K562 (cell line): Measurements from ENCODE around the gene PSMB8. TPM values are rescaled to one million over a fixed set of nuclear protein-coding genes. Genes with fewer than 3 reads are reported as not detected.

ENCODE experiments used
- ATF4 ChIP-seq: fragments of 450-650 bp; formaldehyde crosslinking; IDR thresholded peaks from 2 replicates; pipeline ENCODE4 v1.4.0; 2022; ENCODE audit warnings: mild to moderate bottlenecking, moderate library complexity
- ETV5 ChIP-seq: sonication (generic); formaldehyde crosslinking; IDR thresholded peaks from 2 replicates; pipeline ENCODE4 v1.4.0; 2020; ENCODE audit warnings: low read depth, mild to moderate bottlenecking, missing genetic modification reagents
- FOXK1 ChIP-seq: sonication (generic); formaldehyde crosslinking; IDR thresholded peaks from 2 replicates; pipeline ENCODE4 v1.8.0; 2022; ENCODE audit warnings: missing genetic modification reagents, mild to moderate bottlenecking, borderline replicate concordance
- HDAC2 ChIP-seq: fragments of 450-650 bp; IDR thresholded peaks from 2 replicates; pipeline ENCODE4 v1.6.1; 2016; ENCODE audit warnings: mild to moderate bottlenecking
- LARP7 ChIP-seq: fragments of 450-650 bp; IDR thresholded peaks from 2 replicates; pipeline ENCODE4 v1.6.1; 2016
- NR2C2 ChIP-seq, 2 experiments: fragments of 200-800 bp in 1 of 2; sonication (Bioruptor generic) in 1 of 2; sonication (generic) in 1 of 2; formaldehyde crosslinking in 1 of 2; IDR thresholded peaks; 2 replicates each; pipeline versions ENCODE4 v1.6.1 to v1.8.0; 2016 to 2022; ENCODE audit warnings: mild to moderate bottlenecking in 1 of 2, missing compliant biosample characterization in 1 of 2, missing genetic modification characterization in 1 of 2, missing genetic modification reagents in 1 of 2
- NR4A1 ChIP-seq, 2 experiments: fragments of 250-450 bp in 1 of 2; fragments of 450-650 bp in 1 of 2; sonication (Bioruptor Pico) in 1 of 2; IDR thresholded peaks; 2 replicates each; pipeline versions ENCODE4 v1.4.0 to v1.6.1; 2016 to 2020; ENCODE audit warnings: mild to moderate bottlenecking in 2 of 2, missing compliant biosample characterization in 1 of 2, missing genetic modification characterization in 1 of 2, moderate library complexity in 1 of 2
- PHF8 ChIP-seq: fragments of 200-600 bp; sonication (generic); IDR thresholded peaks from 2 replicates; pipeline ENCODE4 v1.6.1; 2012; ENCODE audit warnings: mixed run types, mild to moderate bottlenecking, inconsistent platforms, low read length, moderate library complexity, borderline replicate concordance
- PTTG1 ChIP-seq: fragments of 450-650 bp; IDR thresholded peaks from 2 replicates; pipeline ENCODE4 v1.6.1; 2016; ENCODE audit warnings: low read depth, mild to moderate bottlenecking, missing genetic modification characterization, missing compliant biosample characterization
- TCF7 ChIP-seq: sonication (generic); IDR thresholded peaks from 2 replicates; pipeline ENCODE4 v1.6.1; 2016; ENCODE audit warnings: antibody characterized with exemption, borderline replicate concordance
- ZNF766 ChIP-seq: fragments of 200-800 bp; sonication (Bioruptor generic); conservative IDR thresholded peaks from 2 replicates; pipeline ENCODE4 v1.6.1; 2016; ENCODE audit warnings: missing genetic modification characterization, missing compliant biosample characterization
- polyA plus RNA-seq, 8 experiments: library from polyadenylated mRNA; depleted of rRNA in 4 of 8; stranded (reverse) in 5 of 8; unstranded in 3 of 8; fragments of >200 nt; fragmentation: Nextera tagmentation in 2 of 8; fragmentation: Illumina TruSeq in 1 of 8; extraction: Ambion mirVana in 2 of 8; extraction: Trizol in 1 of 8; gene quantifications; 2 replicates each; pipeline versions ENCODE4 v1.2.1 to v1.2.3, GENCODE V29; 2011 to 2014; ENCODE audit warnings: inconsistent platforms in 1 of 8, missing spikeins in 1 of 8
- total RNA-seq, 7 experiments: library from RNA; depleted of rRNA in 6 of 7; stranded (reverse); fragments of >200 nt in 6 of 7; fragmentation: Illumina TruSeq in 2 of 7; extraction: Trizol in 2 of 7; gene quantifications; 2 replicates each; pipeline versions ENCODE4 v1.2.1 to v1.2.3, GENCODE V29; 2011 to 2021; ENCODE audit warnings: low replicate concordance in 1 of 7
- TF ChIP-seq, protein P1 (sequence below): sonication (generic); formaldehyde crosslinking; IDR thresholded peaks from 2 replicates; pipeline ENCODE4 v1.8.1; 2023; ENCODE audit warnings: missing genetic modification reagents, mild to moderate bottlenecking, borderline replicate concordance

The PSMB8 gene
- total and polyA plus RNA-seq, 9 of the 15 experiments (the other 6 are each of a cell fraction or from before 2014, with no cell fraction given) = 0.71 to 4.0 (median 2.4) TPM

GRCh38 chr6:32838114-32838958, 5.5 kb downstream of the PSMB8 start, which contains the start of gene TAP2 (continued):
- TF ChIP-seq NR4A1 (CRISPR knock-in tag; IDR thresholded peaks at IDR 0.05) = no peak
- no peak for TF ChIP-seq NR4A1 (tag; IDR thresholded peaks at IDR 0.05)
- TF ChIP-seq ZNF766 = no peak
- TF ChIP-seq LARP7 = no peak
- TF ChIP-seq ETV5 (CRISPR knock-in tag) = no peak; the same call in 1 of the 2 replicates
- TF ChIP-seq, protein P1, sequence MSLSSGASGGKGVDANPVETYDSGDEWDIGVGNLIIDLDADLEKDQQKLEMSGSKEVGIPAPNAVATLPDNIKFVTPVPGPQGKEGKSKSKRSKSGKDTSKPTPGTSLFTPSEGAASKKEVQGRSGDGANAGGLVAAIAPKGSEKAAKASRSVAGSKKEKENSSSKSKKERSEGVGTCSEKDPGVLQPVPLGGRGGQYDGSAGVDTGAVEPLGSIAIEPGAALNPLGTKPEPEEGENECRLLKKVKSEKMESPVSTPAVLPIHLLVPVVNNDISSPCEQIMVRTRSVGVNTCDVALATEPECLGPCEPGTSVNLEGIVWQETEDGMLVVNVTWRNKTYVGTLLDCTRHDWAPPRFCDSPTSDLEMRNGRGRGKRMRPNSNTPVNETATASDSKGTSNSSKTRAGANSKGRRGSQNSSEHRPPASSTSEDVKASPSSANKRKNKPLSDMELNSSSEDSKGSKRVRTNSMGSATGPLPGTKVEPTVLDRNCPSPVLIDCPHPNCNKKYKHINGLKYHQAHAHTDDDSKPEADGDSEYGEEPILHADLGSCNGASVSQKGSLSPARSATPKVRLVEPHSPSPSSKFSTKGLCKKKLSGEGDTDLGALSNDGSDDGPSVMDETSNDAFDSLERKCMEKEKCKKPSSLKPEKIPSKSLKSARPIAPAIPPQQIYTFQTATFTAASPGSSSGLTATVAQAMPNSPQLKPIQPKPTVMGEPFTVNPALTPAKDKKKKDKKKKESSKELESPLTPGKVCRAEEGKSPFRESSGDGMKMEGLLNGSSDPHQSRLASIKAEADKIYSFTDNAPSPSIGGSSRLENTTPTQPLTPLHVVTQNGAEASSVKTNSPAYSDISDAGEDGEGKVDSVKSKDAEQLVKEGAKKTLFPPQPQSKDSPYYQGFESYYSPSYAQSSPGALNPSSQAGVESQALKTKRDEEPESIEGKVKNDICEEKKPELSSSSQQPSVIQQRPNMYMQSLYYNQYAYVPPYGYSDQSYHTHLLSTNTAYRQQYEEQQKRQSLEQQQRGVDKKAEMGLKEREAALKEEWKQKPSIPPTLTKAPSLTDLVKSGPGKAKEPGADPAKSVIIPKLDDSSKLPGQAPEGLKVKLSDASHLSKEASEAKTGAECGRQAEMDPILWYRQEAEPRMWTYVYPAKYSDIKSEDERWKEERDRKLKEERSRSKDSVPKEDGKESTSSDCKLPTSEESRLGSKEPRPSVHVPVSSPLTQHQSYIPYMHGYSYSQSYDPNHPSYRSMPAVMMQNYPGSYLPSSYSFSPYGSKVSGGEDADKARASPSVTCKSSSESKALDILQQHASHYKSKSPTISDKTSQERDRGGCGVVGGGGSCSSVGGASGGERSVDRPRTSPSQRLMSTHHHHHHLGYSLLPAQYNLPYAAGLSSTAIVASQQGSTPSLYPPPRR = 0 out of 2 replicates have a peak, but pooled peaks have one; percentile 22
- no peak for TF ChIP-seq TCF7
- peak; percentile 65 for TF ChIP-seq PHF8
- no peak for TF ChIP-seq PTTG1 (tag)
- TF ChIP-seq ATF4 (CRISPR knock-in tag) = no peak
- TF ChIP-seq NR2C2 (CRISPR knock-in tag; IDR thresholded peaks at IDR 0.05) = peak; percentile 72; the same call in 1 of the 2 replicates
- TF ChIP-seq NR2C2 (tag; IDR thresholded peaks at IDR 0.05) = no peak; the same call in 1 of the 2 replicates
- no peak; the same call in 1 of the 2 replicates for TF ChIP-seq HDAC2
- no peak for TF ChIP-seq FOXK1
